GM23248 (cell line): ENCODE results near the gene PDLIM3. TPM values are rescaled to one million over a fixed set of nuclear protein-coding genes. Genes with fewer than 3 reads are reported as not detected.

Source experiments
- DNase-seq: peaks from one replicate; pipeline ENCODE4 v3.0.0-alpha.2; 2015
- H2AFZ ChIP-seq: fragments of 200-600 bp; sonication (generic); 2 replicates; pipeline ENCODE4 v1.6.1; 2016; ENCODE audit warnings: antibody characterized with exemption
- H3F3A ChIP-seq: fragments of 200-600 bp; sonication (generic); 2 replicates; pipeline ENCODE4 v1.6.1; 2016; ENCODE audit warnings: mild to moderate bottlenecking, antibody characterized with exemption, mixed run types; ENCODE audit not compliant: insufficient read depth
- H3K27ac ChIP-seq: fragments of 200-600 bp; sonication (generic); 2 replicates; pipeline ENCODE4 v1.5.1; 2016; ENCODE audit warnings: mild to moderate bottlenecking
- H3K27me3 ChIP-seq: fragments of 200-600 bp; sonication (generic); replicated peaks from 2 replicates; pipeline ENCODE4 v1.6.1; 2016; ENCODE audit warnings: mild to moderate bottlenecking; ENCODE audit not compliant: insufficient read depth
- H3K36me3 ChIP-seq: fragments of 200-600 bp; sonication (generic); 2 replicates; pipeline ENCODE4 v1.6.1; 2016; ENCODE audit warnings: low read depth, mild to moderate bottlenecking
- H3K4me1 ChIP-seq: fragments of 200-600 bp; sonication (generic); 2 replicates; pipeline ENCODE4 v1.6.1; 2016; ENCODE audit warnings: mild to moderate bottlenecking; ENCODE audit not compliant: insufficient read depth
- H3K4me2 ChIP-seq: fragments of 200-600 bp; sonication (generic); one replicate; pipeline ENCODE4 v1.6.1; 2016; ENCODE audit warnings: mild to moderate bottlenecking; ENCODE audit not compliant: unreplicated experiment
- H3K4me3 ChIP-seq: fragments of 200-600 bp; sonication (generic); 2 replicates; pipeline ENCODE4 v1.5.1; 2016; ENCODE audit warnings: mild to moderate bottlenecking
- H3K79me2 ChIP-seq: fragments of 200-600 bp; sonication (generic); 2 replicates; pipeline ENCODE4 v1.6.1; 2016; ENCODE audit warnings: mild to moderate bottlenecking; ENCODE audit not compliant: insufficient read depth
- H3K9ac ChIP-seq: fragments of 200-600 bp; sonication (generic); 2 replicates; pipeline ENCODE4 v1.6.1; 2016; ENCODE audit warnings: mild to moderate bottlenecking
- H3K9me2 ChIP-seq: fragments of 200-600 bp; sonication (generic); 2 replicates; pipeline ENCODE4 v1.6.1; 2016; ENCODE audit warnings: mixed run types, mild to moderate bottlenecking, moderate library complexity; ENCODE audit not compliant: insufficient read depth
- H3K9me3 ChIP-seq: fragments of 200-600 bp; sonication (generic); one replicate; pipeline ENCODE4 v1.6.1; 2017; ENCODE audit warnings: low read depth
- H4K20me1 ChIP-seq: fragments of 200-600 bp; sonication (generic); 2 replicates; pipeline ENCODE4 v1.6.0; 2016; ENCODE audit not compliant: insufficient read depth
- EZH2 ChIP-seq: fragments of 200-600 bp; sonication (generic); IDR thresholded peaks from 2 replicates; pipeline ENCODE4 v1.6.1; 2018; ENCODE audit warnings: antibody characterized with exemption, mild to moderate bottlenecking; ENCODE audit not compliant: insufficient read depth, poor library complexity, severe bottlenecking
- EZH2phosphoT487 ChIP-seq: fragments of 200-600 bp; sonication (generic); IDR thresholded peaks from 2 replicates; pipeline ENCODE4 v1.6.1; 2018; ENCODE audit warnings: antibody characterized with exemption, moderate library complexity, mild to moderate bottlenecking, low read depth; ENCODE audit not compliant: insufficient read depth
- WGBS, 2 experiments: methylation state at CpG; one replicate each; pipeline ENCODE4 v1.1.6; 2015 to 2017; ENCODE audit warnings: low lambda C conversion rate in 2 of 2, low coverage in 1 of 2; ENCODE audit errors: missing lambda C conversion rate in 2 of 2; 5-methylcytosine and 5-hydroxymethylcytosine counted together
- in situ Hi-C: fragments of 300-500 bp; cut with MboI; formaldehyde crosslinking; loops from 2 replicates; pipeline ENCODE4 v1.15.0; 2020
- polyA plus RNA-seq: library from polyadenylated mRNA; unstranded; fragments of >200 nt; fragmentation: Nextera tagmentation; extraction: Ambion mirVana; gene quantifications from 2 replicates; pipeline ENCODE4 v1.2.1, GENCODE V29; 2016
- total RNA-seq: library from RNA; depleted of rRNA; stranded (reverse); fragments of >200 nt; shearing (Covaris generic); gene quantifications from 2 replicates; pipeline ENCODE4 v1.2.3, GENCODE V29; 2014

Gene PDLIM3
- total and polyA plus RNA-seq, 2 experiments from 2014 or later: 0.69 TPM; not detected in 1

GRCh38 chr4:185470501-185471195 lies 64.7 kb downstream of the PDLIM3 start:
- Histone ChIP-seq H3K79me2 (no peaks in the 10 kb centered on the region), H4K20me1 (no peaks in the 10 kb centered on the region), H3K27ac (no peak overlapping the region), H3F3A (peaks cover 17% of the 10 kb centered on the region), H3K4me2 (peak overlapping the region; percentile 97), H3K4me1 (peaks cover 14% of the 10 kb centered on the region), H3K4me3 (peak overlapping the region; percentile 81), H3K27me3 (peaks cover 8% of the 10 kb centered on the region; the same call in 1 of the 2 replicates), H3K36me3 (no peaks in the 10 kb centered on the region), H3K9me3 (no peaks in the 10 kb centered on the region), H3K9me2 (no peaks in the 10 kb centered on the region), H3K9ac (peak overlapping the region; percentile 58), H2AFZ (peak overlapping the region; percentile 87)
- WGBS, 2 experiments: 2 to 3% methylated on average over 34 to 41 of the region's 41 CpGs
- TF ChIP-seq EZH2 (no peak), EZH2phosphoT487 (no peak)
- in situ Hi-C loops: no loop called here
- DNase-seq: peak; percentile 60

GRCh38 chr4:185469580-185470154 lies 65.6 kb downstream of the PDLIM3 start:
- Histone ChIP-seq H3K27ac (no peak overlapping the region), H2AFZ (no peak overlapping the region), H3K9me2 (no peaks in the 10 kb centered on the region), H3F3A (peaks cover 17% of the 10 kb centered on the region), H3K36me3 (no peaks in the 10 kb centered on the region), H3K27me3 (peaks cover 8% of the 10 kb centered on the region; the same call in 1 of the 2 replicates), H4K20me1 (no peaks in the 10 kb centered on the region), H3K9me3 (no peaks in the 10 kb centered on the region), H3K9ac (no peak overlapping the region), H3K79me2 (no peaks in the 10 kb centered on the region), H3K4me1 (peaks cover 14% of the 10 kb centered on the region), H3K4me2 (no peak overlapping the region), H3K4me3 (no peak overlapping the region)
- DNase-seq: no peak
- 76 to 78% methylated on average over 9 of the region's 9 CpGs for whole genome bisulfite sequencing, 2 experiments
- in situ Hi-C loops: no loop called here
- TF ChIP-seq EZH2: no peak
- no peak for TF ChIP-seq EZH2phosphoT487

GRCh38 chr4:185468999-185469398 lies 66.3 kb downstream of the PDLIM3 start:
- Histone ChIP-seq H3F3A (peaks cover 17% of the 10 kb centered on the region), H2AFZ (no peak overlapping the region), H3K79me2 (no peaks in the 10 kb centered on the region), H3K36me3 (no peaks in the 10 kb centered on the region), H3K9me3 (no peaks in the 10 kb centered on the region), H3K9ac (no peak overlapping the region), H3K27ac (no peak overlapping the region), H3K4me3 (no peak overlapping the region), H4K20me1 (no peaks in the 10 kb centered on the region), H3K4me2 (no peak overlapping the region), H3K27me3 (peaks cover 8% of the 10 kb centered on the region; the same call in 1 of the 2 replicates), H3K4me1 (peaks cover 14% of the 10 kb centered on the region), H3K9me2 (no peaks in the 10 kb centered on the region)
- no peak for TF ChIP-seq EZH2
- no peak for TF ChIP-seq EZH2phosphoT487
- in situ Hi-C loops: no loop called here
- DNase-seq: no peak
- WGBS, 2 experiments: 71 to 75% methylated on average over 2 of the region's 2 CpGs

GRCh38 chr4:185467991-185468390 lies 67.3 kb downstream of the PDLIM3 start:
- no peaks in the 10 kb centered on the region for H4K20me1 ChIP-seq
- in situ Hi-C loops: no loop called here
- H3K4me1 ChIP-seq: peaks cover 14% of the 10 kb centered on the region
- no peaks in the 10 kb centered on the region for H3K79me2 ChIP-seq
- H3K4me2 ChIP-seq: no peak overlapping the region
- no peak for TF ChIP-seq EZH2phosphoT487
- no peak for TF ChIP-seq EZH2
- no peaks in the 10 kb centered on the region for H3K9me3 ChIP-seq
- peaks cover 8% of the 10 kb centered on the region; the same call in 1 of the 2 replicates for H3K27me3 ChIP-seq
- H2AFZ ChIP-seq: no peak overlapping the region
- WGBS, 2 experiments: 83 to 84% methylated on average over 8 of the region's 8 CpGs
- no peaks in the 10 kb centered on the region for H3K9me2 ChIP-seq
- no peak overlapping the region for H3K27ac ChIP-seq
- no peak overlapping the region for H3K9ac ChIP-seq
- no peak overlapping the region for H3K4me3 ChIP-seq
- H3F3A ChIP-seq: peaks cover 17% of the 10 kb centered on the region
- DNase-seq: no peak
- H3K36me3 ChIP-seq: no peaks in the 10 kb centered on the region
